GM21515 (cell line): ENCODE measurements around the gene KIF3B.
"Not testable (repeated sequence)": the region's sequence is repeated elsewhere in the genome, so short reads cannot be mapped to it uniquely, and the experiment has no call there.

Experiments used
- ATAC-seq: cut with Tn5 transposase; IDR thresholded peaks from one replicate; pipeline ENCODE4 v1.9.1; 2021; ENCODE audit not compliant: unreplicated experiment

KIF3B gene

DNA sequence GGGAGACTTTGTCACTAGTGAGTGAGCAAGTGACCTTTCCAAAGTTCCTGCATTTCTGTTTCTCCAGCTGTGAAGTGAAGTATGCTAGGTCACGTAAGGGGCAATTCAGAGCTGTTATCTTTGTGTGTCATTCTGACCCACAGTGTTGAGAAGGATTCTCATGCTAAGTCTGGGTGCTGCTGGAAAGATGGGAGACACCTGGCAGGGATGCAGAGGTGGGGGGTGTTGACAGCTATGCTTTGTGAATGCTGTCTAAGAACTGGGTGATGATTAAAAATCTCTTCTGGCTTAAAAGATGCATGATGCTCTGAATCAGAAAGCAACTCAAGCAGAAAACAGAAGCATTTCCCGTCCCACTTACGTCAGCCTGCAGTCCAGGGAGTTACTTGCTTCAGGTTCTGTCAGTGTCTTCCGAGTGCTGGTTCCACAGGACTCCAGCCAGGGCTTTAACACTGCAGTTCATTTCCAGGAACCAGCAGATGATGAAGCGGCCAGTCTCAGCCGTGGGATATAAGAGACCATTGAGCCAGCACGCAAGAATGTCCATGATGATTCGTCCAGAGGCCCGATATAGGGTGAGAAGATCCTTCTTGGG is 49.7 kb downstream of the KIF3B start:
- no peak for ATAC-seq

- no peak for ATAC-seq
Observed at GRCh38 chr20:32329817-32330554, 52.5 kb downstream of the KIF3B start.

- ATAC-seq, result no peak
Observed at GRCh38 chr20:32330555-32330897, 53.1 kb downstream of the KIF3B start.

- ATAC-seq, result no peak
Observed at GRCh38 chr20:32332614-32333013, 55.2 kb downstream of the KIF3B start.

GRCh38 chr20:32333181-32333987 is 55.9 kb downstream of the KIF3B start:
- ATAC-seq, result peak; percentile 51

- ATAC-seq, result peak; percentile 34
Observed at GRCh38 chr20:32333988-32334885, 56.8 kb downstream of the KIF3B start.

- no peak for ATAC-seq
Observed at GRCh38 chr20:32336918-32337347, 59.5 kb downstream of the KIF3B start.

GRCh38 chr20:32337937-32338661 is 60.6 kb downstream of the KIF3B start:
- no peak for ATAC-seq

GRCh38 chr20:32338665-32339064 is 61.2 kb downstream of the KIF3B start:
- ATAC-seq, result no peak

DNA sequence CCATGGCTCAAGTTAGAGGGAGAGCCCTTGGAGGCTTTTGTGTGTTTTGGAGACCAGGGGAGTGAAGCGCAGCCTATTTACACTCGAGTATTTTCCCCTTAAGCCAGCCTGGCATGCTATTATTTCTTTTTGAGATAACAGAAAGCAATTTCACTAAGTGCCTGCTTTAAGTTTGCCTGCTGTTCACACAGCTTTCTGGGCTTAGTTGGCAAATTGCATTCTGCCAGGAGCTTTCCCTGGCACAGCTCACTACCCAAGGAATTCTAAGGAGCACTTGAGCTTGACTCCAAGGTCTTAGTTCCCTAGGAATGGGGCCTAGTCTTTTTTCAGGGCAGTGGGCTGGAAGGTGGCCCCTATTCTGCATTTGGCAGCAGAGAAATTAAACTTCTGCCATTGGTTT is 61.7 kb downstream of the KIF3B start:
- ATAC-seq, result no peak

GRCh38 chr20:32341053-32341452 is 63.6 kb downstream of the KIF3B start:
- not testable (repeated sequence) for ATAC-seq

DNA sequence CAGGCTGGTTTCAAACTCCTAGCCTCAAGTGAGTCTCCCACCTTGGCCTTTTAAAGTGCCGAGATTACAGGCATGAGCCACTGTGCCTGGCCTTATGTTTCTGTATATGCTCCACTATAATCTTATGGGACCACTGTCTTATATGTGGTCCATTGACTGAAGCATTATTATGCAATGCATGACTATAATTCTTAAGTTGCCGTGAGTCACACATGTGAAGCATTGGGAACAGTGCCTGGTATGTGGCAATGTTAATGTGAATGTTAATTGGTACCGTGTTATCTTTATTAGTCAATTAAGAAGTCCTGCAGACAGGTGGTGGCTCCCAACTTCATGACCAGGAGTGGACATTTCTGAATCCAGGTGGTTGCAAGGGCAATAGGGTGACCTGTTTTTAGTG is 66.0 kb downstream of the KIF3B start:
- no peak for ATAC-seq

GRCh38 chr20:32344835-32345506 is 67.5 kb downstream of the KIF3B start:
- ATAC-seq, result no peak

GRCh38 chr20:32348207-32348606 is 70.8 kb downstream of the KIF3B start:
- ATAC-seq, result no peak

GRCh38 chr20:32350421-32350820 is 73.0 kb downstream of the KIF3B start:
- ATAC-seq, result no peak

GRCh38 chr20:32352121-32352720 is 74.8 kb downstream of the KIF3B start:
- no peak for ATAC-seq

GRCh38 chr20:32353848-32354496 is 76.5 kb downstream of the KIF3B start:
- ATAC-seq, result no peak

GRCh38 chr20:32354592-32355416 is 77.4 kb downstream of the KIF3B start:
- ATAC-seq, result no peak
